Endothelial cell of umbilical vein (primary cell): ENCODE data around the gene ADRM1. TPM values are rescaled to one million over a fixed set of nuclear protein-coding genes. Genes with fewer than 3 reads are reported as not detected.
A peak's percentile ranks its signal among the peaks of the same experiment; 100 is the strongest.

ENCODE experiments used
- BruUV-seq: library from RNA; stranded (reverse); fragments of 400-500 nt; replicated peaks from 2 replicates; lab custom pipeline; 2021; lab: Mats Ljungman, UMichigan
- CTCF ChIA-PET: fragments of 300-600, 350-600 bp; sonication (Branson Sonifier 250); formaldehyde crosslinking; loops from one replicate; lab custom pipeline; 2021; ENCODE audit warnings: antibody characterized with exemption, inconsistent platforms; lab: Charles Lee
- POLR2A ChIA-PET: fragments of 300-600, 350-600 bp; sonication (Branson Sonifier 250); formaldehyde crosslinking; loops from one replicate; lab custom pipeline; 2021; ENCODE audit warnings: antibody characterized with exemption, inconsistent platforms; lab: Charles Lee
- DNase-seq: peaks from one replicate; pipeline ENCODE4 v3.0.0-alpha.2; 2011; ENCODE audit warnings: low read depth, low spot score
- FAIRE-seq: peaks from 2 replicates; lab custom pipeline; 2011; peaks lifted over from hg19 to GRCh38; lab: Jason Lieb, UNC
- H2AFZ ChIP-seq: 2 replicates; pipeline ENCODE4 v1.6.0; 2012; ENCODE audit warnings: low read depth, low read length, control low read depth, inconsistent platforms
- H3K27ac ChIP-seq: 2 replicates; pipeline ENCODE4 v1.5.1; 2011; ENCODE audit warnings: low read depth, mild to moderate bottlenecking, control low read depth, low read length, moderate library complexity; ENCODE audit not compliant: insufficient read depth
- H3K27me3 ChIP-seq, 2 experiments: 2 replicates each; pipeline versions ENCODE4 v1.6.0 to v1.6.1; 2011; ENCODE audit warnings: low read length in 2 of 2, mixed read lengths in 1 of 2; ENCODE audit not compliant: control insufficient read depth in 2 of 2, insufficient read depth in 2 of 2
- H3K36me3 ChIP-seq, 2 experiments: 2 replicates in 1 of 2; 3 replicates in 1 of 2; pipeline ENCODE4 v1.5.1; 2011; ENCODE audit warnings: low read length in 2 of 2, mild to moderate bottlenecking in 1 of 2, moderate library complexity in 1 of 2; ENCODE audit not compliant: control insufficient read depth in 2 of 2, insufficient read depth in 2 of 2; ENCODE audit errors: extremely low read depth in 1 of 2
- H3K4me1 ChIP-seq: 3 replicates; pipeline ENCODE4 v1.5.1; 2011; ENCODE audit warnings: mild to moderate bottlenecking, low read length; ENCODE audit not compliant: control insufficient read depth, insufficient read depth; ENCODE audit errors: extremely low read depth
- H3K4me2 ChIP-seq: 2 replicates; pipeline ENCODE4 v1.6.1; 2011; ENCODE audit warnings: low read length, control low read depth, mixed read lengths; ENCODE audit not compliant: insufficient read depth
- H3K4me3 ChIP-seq, 3 experiments: fragments of 200-600 bp in 1 of 3; sonication (generic), shearing (Covaris generic) in 1 of 3; replicated peaks in 1 of 3; 2 replicates each; pipeline ENCODE4 v1.5.1; 2011 to 2016; ENCODE audit warnings: control low read depth in 3 of 3, low read length in 3 of 3, mild to moderate bottlenecking in 2 of 3, inconsistent platforms in 1 of 3, low read depth in 1 of 3, moderate library complexity in 1 of 3; ENCODE audit not compliant: insufficient read depth in 1 of 3
- H3K79me2 ChIP-seq: 2 replicates; pipeline ENCODE4 v1.6.0; 2012; ENCODE audit warnings: low read length, inconsistent platforms; ENCODE audit not compliant: control insufficient read depth, insufficient read depth
- H3K9ac ChIP-seq: replicated peaks from 2 replicates; pipeline ENCODE3; 2011; ENCODE audit warnings: low read length, control low read depth; ENCODE audit not compliant: insufficient read depth; ENCODE audit errors: extremely low read depth
- H3K9me1 ChIP-seq: replicated peaks from 3 replicates; pipeline ENCODE4 v1.6.0; 2011; ENCODE audit warnings: mild to moderate bottlenecking, low read length; ENCODE audit not compliant: control insufficient read depth, insufficient read depth; ENCODE audit errors: extremely low read depth
- H3K9me3 ChIP-seq: replicated peaks from 2 replicates; pipeline ENCODE4 v1.5.1; 2012; ENCODE audit warnings: low read length, inconsistent platforms; ENCODE audit not compliant: control insufficient read depth, insufficient read depth
- H4K20me1 ChIP-seq: replicated peaks from 2 replicates; pipeline ENCODE3; 2011; ENCODE audit warnings: mild to moderate bottlenecking, low read length; ENCODE audit not compliant: control insufficient read depth, insufficient read depth; ENCODE audit errors: extremely low read depth
- EZH2 ChIP-seq: IDR thresholded peaks from 2 replicates; pipeline ENCODE4 v1.6.1; 2012; ENCODE audit warnings: borderline replicate concordance, low read depth, mild to moderate bottlenecking, moderate library complexity, low read length, inconsistent platforms; ENCODE audit not compliant: severe bottlenecking
- FOS ChIP-seq: IDR thresholded peaks from 2 replicates; pipeline ENCODE4 v1.6.1; 2011; ENCODE audit warnings: mild to moderate bottlenecking, low read length, moderate library complexity, borderline replicate concordance; ENCODE audit not compliant: insufficient read depth
- GATA2 ChIP-seq: IDR thresholded peaks from 2 replicates; pipeline ENCODE4 v1.7.0; 2011; ENCODE audit warnings: low read depth, mild to moderate bottlenecking, moderate library complexity, mixed read lengths, low read length; ENCODE audit not compliant: insufficient read length, insufficient read depth
- JUN ChIP-seq: IDR thresholded peaks from 2 replicates; pipeline ENCODE4 v1.6.1; 2011; ENCODE audit warnings: borderline replicate concordance, low read depth; ENCODE audit not compliant: insufficient read length, insufficient read depth
- MYC ChIP-seq: IDR thresholded peaks from one replicate; pipeline ENCODE4 v1.6.1; 2011; ENCODE audit warnings: mild to moderate bottlenecking, low read depth, low read length
- POLR2A ChIP-seq: IDR thresholded peaks from 2 replicates; pipeline ENCODE4 v1.6.1; 2012; ENCODE audit warnings: low read depth, mild to moderate bottlenecking, control low read depth, low read length
- POLR2AphosphoS5 ChIP-seq: IDR thresholded peaks from 2 replicates; pipeline ENCODE4 v1.6.1; 2012; ENCODE audit warnings: low read depth, mild to moderate bottlenecking, control low read depth, low read length, moderate library complexity; ENCODE audit not compliant: insufficient read depth
- dilution Hi-C: fragments of 300-500 bp; cut with MboI; formaldehyde crosslinking; loops from one replicate; pipeline ENCODE4 v1.15.0; 2019; ENCODE audit warnings: low sequenced_read_pairs; ENCODE audit not compliant: extremely low pct_ligation_motif_present
- intact Hi-C: fragments of 100-400 bp; cut with micrococcal nuclease; formaldehyde crosslinking; loops from one replicate; pipeline ENCODE4 v1.10.0; 2022
- polyA plus RNA-seq, 4 experiments: library from polyadenylated mRNA; depleted of rRNA in 3 of 4; stranded (reverse) in 3 of 4; unstranded in 1 of 4; fragments of >200 nt; gene quantifications; 2 replicates each; pipeline versions ENCODE4 v1.2.1 to v1.2.3, GENCODE V29; 2011 to 2012; ENCODE audit warnings: missing spikeins in 1 of 4
- total RNA-seq: library from RNA; stranded (reverse); gene quantifications from 2 replicates; pipeline ENCODE4 v1.2.3, GENCODE V29; 2021
- TF ChIP-seq, protein P1 (sequence below), 2 donors: IDR thresholded peaks; 1 replicate in 1 of 2; 2 replicates in 1 of 2; pipeline ENCODE4 v1.5.1; 2011; ENCODE audit warnings: low read length in 2 of 2, mild to moderate bottlenecking in 2 of 2, moderate library complexity in 2 of 2, control low read depth in 1 of 2, inconsistent platforms in 1 of 2, low read depth in 1 of 2; ENCODE audit not compliant: insufficient read depth in 1 of 2; ENCODE audit errors: extremely low read depth in 1 of 2
- TF ChIP-seq, protein P2 (sequence below): IDR thresholded peaks from 2 replicates; pipeline ENCODE4 v1.6.1; 2011; ENCODE audit not compliant: insufficient read depth, insufficient read length

ADRM1 gene
- total and polyA plus RNA-seq, 2 donors (not counting 3 experiments of a cell fraction or from before 2014, with no cell fraction given), result 154 to 179 TPM

- no peak overlapping the region for H3K4me3 ChIP-seq
- no TSS peak for BruUV-seq
- H3K27me3 ChIP-seq, result no peaks in the 10 kb centered on the region
- H3K4me1 ChIP-seq, result peaks cover 19% of the 10 kb centered on the region
- intact Hi-C loops, result loop anchor here (5.0 kb wide), 1 partner anchor 84 kb away; no protein-coding TSS in a partner anchor
- peak overlapping the region; percentile 91 for H3K27ac ChIP-seq
- peaks cover 5 to 16% of the 10 kb centered on the region in 2 experiments for H3K36me3 ChIP-seq
- H3K9ac ChIP-seq, result peak overlapping the region; percentile 42
- no peaks in the 10 kb centered on the region for H4K20me1 ChIP-seq
- no peaks in the 10 kb centered on the region for H3K9me3 ChIP-seq
- no peaks in the 10 kb centered on the region for H3K9me1 ChIP-seq
- no peak for FAIRE-seq
- TF ChIP-seq EZH2, result no peak
- H2AFZ ChIP-seq, result no peak overlapping the region
- CTCF ChIA-PET, result interaction anchor here (0.9 to 2.2 kb wide), 5 partner anchors 9 to 276 kb away, joined by 3 to 10 read pairs (median 5); no protein-coding TSS in a partner anchor
- POLR2A ChIA-PET, result interaction anchor here (0.5 kb wide), 1 partner anchor 100 kb away, joined by 3 read pairs; the partner anchor contains the start of gene RPS21
- dilution Hi-C loops, result no loop called here
- no peak overlapping the region for H3K4me2 ChIP-seq
- no peaks in the 10 kb centered on the region for H3K79me2 ChIP-seq
- no peak for DNase-seq
Measured at GRCh38 chr20:62286493-62287064, 16.2 kb upstream of the ADRM1 start.

DNA sequence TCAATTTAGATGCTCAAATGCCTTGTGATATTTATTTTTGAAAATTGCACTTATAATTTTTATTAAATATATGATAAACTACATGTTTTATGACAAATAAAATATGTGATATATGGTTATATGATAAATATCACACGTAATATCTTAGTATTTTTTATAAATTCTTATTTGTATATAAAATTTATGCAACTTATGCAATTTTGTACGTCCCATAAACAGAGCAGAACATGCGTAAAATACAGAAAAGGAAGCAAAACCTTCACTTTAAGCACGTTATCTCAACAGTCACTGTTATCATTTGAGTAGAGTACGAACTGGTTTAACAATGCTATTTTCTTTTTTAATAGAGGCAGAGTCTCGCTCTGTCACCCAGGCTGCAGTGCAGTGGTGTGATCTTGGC, 15.7 kb upstream of the ADRM1 start:
- DNase-seq, result no peak
- Histone ChIP-seq H4K20me1 (no peaks in the 10 kb centered on the region), H3K27ac (peak overlapping the region; percentile 91), H3K9ac (no peak overlapping the region), H3K4me1 (peaks cover 19% of the 10 kb centered on the region), H3K9me1 (no peaks in the 10 kb centered on the region), H3K4me3 (no peak overlapping the region), H3K27me3 (no peaks in the 10 kb centered on the region), H3K9me3 (no peaks in the 10 kb centered on the region), H3K79me2 (no peaks in the 10 kb centered on the region), H2AFZ (no peak overlapping the region), H3K4me2 (no peak overlapping the region), H3K36me3 (peaks cover 2 to 15% of the 10 kb centered on the region in 2 experiments)
- no TSS peak for BruUV-seq
- no peak for TF ChIP-seq FOS
- TF ChIP-seq POLR2AphosphoS5, result no peak
- no peak for TF ChIP-seq GATA2
- no peak for TF ChIP-seq POLR2A
- TF ChIP-seq MYC, result no peak
- TF ChIP-seq, protein P1, sequence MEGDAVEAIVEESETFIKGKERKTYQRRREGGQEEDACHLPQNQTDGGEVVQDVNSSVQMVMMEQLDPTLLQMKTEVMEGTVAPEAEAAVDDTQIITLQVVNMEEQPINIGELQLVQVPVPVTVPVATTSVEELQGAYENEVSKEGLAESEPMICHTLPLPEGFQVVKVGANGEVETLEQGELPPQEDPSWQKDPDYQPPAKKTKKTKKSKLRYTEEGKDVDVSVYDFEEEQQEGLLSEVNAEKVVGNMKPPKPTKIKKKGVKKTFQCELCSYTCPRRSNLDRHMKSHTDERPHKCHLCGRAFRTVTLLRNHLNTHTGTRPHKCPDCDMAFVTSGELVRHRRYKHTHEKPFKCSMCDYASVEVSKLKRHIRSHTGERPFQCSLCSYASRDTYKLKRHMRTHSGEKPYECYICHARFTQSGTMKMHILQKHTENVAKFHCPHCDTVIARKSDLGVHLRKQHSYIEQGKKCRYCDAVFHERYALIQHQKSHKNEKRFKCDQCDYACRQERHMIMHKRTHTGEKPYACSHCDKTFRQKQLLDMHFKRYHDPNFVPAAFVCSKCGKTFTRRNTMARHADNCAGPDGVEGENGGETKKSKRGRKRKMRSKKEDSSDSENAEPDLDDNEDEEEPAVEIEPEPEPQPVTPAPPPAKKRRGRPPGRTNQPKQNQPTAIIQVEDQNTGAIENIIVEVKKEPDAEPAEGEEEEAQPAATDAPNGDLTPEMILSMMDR (IDR thresholded peaks at IDR 0.05; ENCODE audit: extremely low read depth in 1 of 2, insufficient read depth in 1 of 2, low read depth in 1 of 2, low read length in 2 of 2), result no peak
- TF ChIP-seq, protein P2, sequence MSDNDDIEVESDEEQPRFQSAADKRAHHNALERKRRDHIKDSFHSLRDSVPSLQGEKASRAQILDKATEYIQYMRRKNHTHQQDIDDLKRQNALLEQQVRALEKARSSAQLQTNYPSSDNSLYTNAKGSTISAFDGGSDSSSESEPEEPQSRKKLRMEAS, result no peak
- TF ChIP-seq JUN, result no peak
- no peak for TF ChIP-seq EZH2
- intact Hi-C loops (loop anchor here (5.0 kb wide), 1 partner anchor 85 kb away; no protein-coding TSS in a partner anchor), dilution Hi-C loops (no loop called here)
- no peak for FAIRE-seq
- POLR2A ChIA-PET, result no interaction called here
- CTCF ChIA-PET, result no interaction called here
